HG02943 (cell line): ENCODE results near the gene CRYBA2.

Source experiments
- ATAC-seq: cut with Tn5 transposase; IDR thresholded peaks from one replicate; pipeline ENCODE4 v1.9.1; 2021; ENCODE audit warnings: mild to moderate bottlenecking, low read depth, moderate library complexity; ENCODE audit not compliant: unreplicated experiment

The CRYBA2 gene

DNA sequence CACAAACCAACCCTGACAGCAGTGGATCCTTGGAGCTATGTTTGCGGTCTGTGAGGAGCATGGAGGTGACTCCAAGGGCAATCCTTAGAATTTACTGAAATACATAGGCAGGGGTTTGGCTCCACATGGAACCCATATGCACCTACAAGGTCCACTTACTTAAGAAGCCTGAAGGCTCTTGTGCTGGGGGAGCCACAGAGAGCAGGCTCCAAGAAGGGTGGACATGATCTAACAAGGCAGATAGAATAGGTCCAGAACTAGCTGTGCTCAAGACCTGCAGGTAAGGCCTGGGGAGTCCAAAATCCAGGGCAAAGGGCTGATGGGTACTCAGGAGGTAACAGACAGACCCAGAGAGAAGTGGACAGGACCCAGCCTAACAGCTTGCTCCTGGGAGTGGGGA, 34.9 kb downstream of the CRYBA2 start:
- ATAC-seq, result no peak

- ATAC-seq, result no peak
Measured at GRCh38 chr2:218957671-218958070, 35.6 kb downstream of the CRYBA2 start.

DNA sequence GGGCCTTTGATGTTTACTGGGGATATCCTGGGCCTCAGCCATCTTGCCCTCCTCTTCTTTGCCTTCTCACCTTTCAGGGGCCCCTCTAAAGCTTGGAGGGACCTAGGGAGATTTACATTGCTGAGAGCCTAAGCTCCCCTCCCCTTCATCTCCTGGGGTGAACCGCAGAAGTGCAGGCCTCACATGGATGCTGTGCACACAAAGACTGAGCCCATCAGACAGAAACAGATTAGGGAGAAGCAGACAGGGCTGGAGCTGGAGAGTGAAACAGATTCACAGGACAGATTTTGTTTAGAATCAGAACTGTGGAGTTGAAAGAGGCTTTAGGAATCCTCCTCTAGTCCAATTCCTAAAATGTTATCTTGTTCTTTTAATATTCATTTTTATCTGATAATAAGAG, 37.2 kb downstream of the CRYBA2 start:
- ATAC-seq, result no peak

GRCh38 chr2:218954541-218955300, 38.5 kb downstream of the CRYBA2 start:
- ATAC-seq, result no peak

- ATAC-seq, result no peak
Measured at GRCh38 chr2:218953366-218953954, 39.8 kb downstream of the CRYBA2 start.

DNA sequence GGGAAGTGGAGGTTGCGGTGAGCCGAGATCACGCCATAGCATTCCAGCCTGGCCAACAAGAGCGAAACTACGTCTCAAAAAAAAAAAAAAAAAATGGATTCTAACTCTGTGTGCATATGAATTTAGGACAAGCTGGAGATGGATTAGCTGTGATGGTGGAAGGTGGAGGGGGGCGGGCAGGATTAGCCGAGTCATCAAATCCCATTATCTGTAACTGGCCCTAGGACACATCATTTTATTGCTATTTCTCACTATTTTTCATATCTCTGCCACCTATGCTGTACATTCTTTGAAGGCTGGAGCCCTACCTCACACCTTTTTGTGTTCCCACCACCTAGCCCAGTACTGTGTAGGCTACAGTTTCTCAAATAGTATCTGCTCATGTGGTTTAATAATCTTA, 41.1 kb downstream of the CRYBA2 start:
- ATAC-seq, result no peak

DNA sequence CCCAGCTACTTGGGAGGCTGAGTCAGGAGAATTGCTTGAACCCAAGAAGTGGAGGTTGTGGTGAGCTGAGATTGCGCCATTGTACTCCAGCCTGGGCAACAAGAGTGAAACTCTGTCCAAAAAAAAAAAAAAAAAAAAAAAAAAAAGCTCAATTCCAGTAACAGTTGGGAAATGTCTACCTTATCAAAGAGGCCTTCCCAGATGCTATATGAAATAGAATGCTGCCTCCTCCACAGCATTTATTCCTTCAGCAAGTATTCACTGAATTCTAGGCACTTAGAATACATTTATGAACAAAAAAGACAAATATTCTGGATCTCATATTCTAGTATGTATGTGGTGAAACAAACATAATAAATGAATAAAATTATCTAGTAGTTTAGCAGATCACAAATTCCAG, 46.6 kb downstream of the CRYBA2 start:
- ATAC-seq, result no peak

DNA sequence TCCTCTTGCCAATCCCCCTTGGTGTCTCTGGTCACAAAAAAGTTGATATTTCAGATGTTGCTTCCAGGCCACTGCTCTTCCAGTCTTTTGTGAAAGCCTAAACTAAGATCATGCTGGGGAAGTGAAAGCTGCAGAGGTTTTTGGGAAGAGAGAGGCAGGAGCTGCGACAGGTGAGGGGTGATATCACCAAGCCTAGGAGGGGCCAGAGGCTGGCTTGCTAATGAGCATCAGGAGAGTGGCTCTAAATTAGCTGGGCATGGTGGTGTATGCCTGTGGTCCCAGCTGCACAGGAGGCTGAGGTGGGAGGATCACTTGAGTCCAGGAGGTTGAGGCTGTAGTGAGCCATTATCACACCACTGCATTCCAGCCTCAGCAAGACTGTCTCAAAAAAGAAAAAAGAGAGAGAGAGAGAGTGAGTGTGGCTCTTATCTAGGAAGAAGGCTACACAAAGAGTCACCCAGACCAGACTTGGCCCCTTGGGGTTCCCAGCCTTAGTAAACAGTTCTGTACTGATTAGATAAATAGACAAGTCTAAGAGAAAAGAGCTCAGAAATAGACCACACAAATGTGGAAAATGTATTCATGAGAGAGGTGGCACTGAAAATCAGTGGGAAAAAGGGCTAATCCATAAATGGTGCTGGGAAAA, 48.3 kb downstream of the CRYBA2 start:
- ATAC-seq, result no peak
